ENCODE data around the gene OVOL2. TPM values are rescaled to one million over a fixed set of nuclear protein-coding genes. Genes with fewer than 3 reads are reported as not detected.
A peak's percentile ranks its signal among the peaks of the same experiment; 100 is the strongest.

The OVOL2 gene
- polyA plus RNA-seq, 1 donor = 4.4 TPM

GRCh38 chr20:18019068-18019467, 38.6 kb downstream of the OVOL2 start:
- no peak for DNase-seq
- no peak overlapping the region for H3K27ac ChIP-seq (ENCODE audit: low read length)
- no peaks in the 10 kb centered on the region for H3K4me1 ChIP-seq (ENCODE audit: control insufficient read depth, insufficient read depth, low read length)
- peaks cover 24% of the 10 kb centered on the region for H3K36me3 ChIP-seq (ENCODE audit: control insufficient read depth, insufficient read depth, low read length)
- H3K9me3 ChIP-seq (ENCODE audit: control insufficient read depth, low read depth, low read length) = peaks cover 8% of the 10 kb centered on the region
- H3K4me3 ChIP-seq (ENCODE audit: low read length) = no peak overlapping the region
- no peaks in the 10 kb centered on the region for H3K27me3 ChIP-seq (ENCODE audit: control insufficient read depth, insufficient read depth, low read length)
- no CpG with 5 or more reads among the region's 1 CpG for WGBS (ENCODE audit: insufficient coverage, low lambda C conversion rate)

DNA sequence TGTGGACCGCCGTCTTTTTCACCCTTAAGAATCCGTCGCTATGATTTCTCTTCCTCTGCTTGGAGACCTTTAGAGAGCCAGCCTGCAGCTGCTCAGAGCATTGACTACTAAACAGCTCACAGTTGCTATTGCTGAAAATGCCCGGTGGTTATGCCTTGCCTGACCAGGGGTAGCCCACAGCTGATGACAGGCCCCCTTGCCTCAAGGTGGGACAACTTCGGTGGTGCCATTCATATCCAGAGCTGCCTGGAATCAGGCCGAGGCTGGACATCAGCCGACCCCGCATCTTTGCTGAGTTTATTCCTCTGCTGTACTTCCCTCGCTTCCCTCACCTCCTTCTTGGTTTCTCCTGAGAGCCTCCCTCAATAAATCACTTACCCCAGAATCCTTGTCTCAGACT, 39.6 kb downstream of the OVOL2 start:
- DNase-seq = no peak
- Histone ChIP-seq H3K27ac (ENCODE audit: low read length) (no peak overlapping the region), H3K9me3 (ENCODE audit: control insufficient read depth, low read depth, low read length) (peaks cover 8% of the 10 kb centered on the region), H3K27me3 (ENCODE audit: control insufficient read depth, insufficient read depth, low read length) (no peaks in the 10 kb centered on the region), H3K4me1 (ENCODE audit: control insufficient read depth, insufficient read depth, low read length) (no peaks in the 10 kb centered on the region), H3K36me3 (ENCODE audit: control insufficient read depth, insufficient read depth, low read length) (peaks cover 19% of the 10 kb centered on the region), H3K4me3 (ENCODE audit: low read length) (no peak overlapping the region)
- WGBS (ENCODE audit: insufficient coverage, low lambda C conversion rate) = 100% methylated on average over 3 of the region's 10 CpGs

DNA sequence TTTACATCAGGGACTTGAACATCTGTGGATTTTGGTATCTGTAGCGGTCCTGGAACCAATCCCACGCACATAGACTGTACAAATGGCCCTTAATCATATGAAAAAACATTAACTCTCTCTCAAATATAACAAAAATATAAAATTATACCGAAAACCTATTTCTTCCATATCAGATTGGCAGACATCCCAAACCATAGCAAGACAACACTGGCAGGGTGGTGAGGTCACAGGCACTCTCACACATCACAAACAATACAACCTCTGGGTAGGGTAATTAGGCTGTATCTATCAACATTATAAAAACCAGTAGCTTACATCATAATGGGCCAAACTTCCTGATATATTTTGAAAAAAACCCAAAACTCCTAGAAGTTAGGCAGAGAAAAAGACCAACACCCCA, 40.9 kb downstream of the OVOL2 start:
- no peak for DNase-seq
- Histone ChIP-seq H3K9me3 (ENCODE audit: control insufficient read depth, low read depth, low read length) (no peaks in the 10 kb centered on the region), H3K4me3 (ENCODE audit: low read length) (no peak overlapping the region), H3K4me1 (ENCODE audit: control insufficient read depth, insufficient read depth, low read length) (no peaks in the 10 kb centered on the region), H3K27me3 (ENCODE audit: control insufficient read depth, insufficient read depth, low read length) (no peaks in the 10 kb centered on the region), H3K36me3 (ENCODE audit: control insufficient read depth, insufficient read depth, low read length) (peaks cover 12% of the 10 kb centered on the region), H3K27ac (ENCODE audit: low read length) (no peak overlapping the region)
- no CpG with 5 or more reads among the region's 3 CpGs for WGBS (ENCODE audit: insufficient coverage, low lambda C conversion rate)

GRCh38 chr20:18014411-18014810, 43.3 kb downstream of the OVOL2 start:
- no peaks in the 10 kb centered on the region for H3K27me3 ChIP-seq (ENCODE audit: control insufficient read depth, insufficient read depth, low read length)
- no peak for DNase-seq
- no peaks in the 10 kb centered on the region for H3K36me3 ChIP-seq (ENCODE audit: control insufficient read depth, insufficient read depth, low read length)
- 100% methylated on average over 4 of the region's 6 CpGs for WGBS (ENCODE audit: insufficient coverage, low lambda C conversion rate)
- H3K4me3 ChIP-seq (ENCODE audit: low read length) = no peak overlapping the region
- no peak overlapping the region for H3K27ac ChIP-seq (ENCODE audit: low read length)
- no peaks in the 10 kb centered on the region for H3K4me1 ChIP-seq (ENCODE audit: control insufficient read depth, insufficient read depth, low read length)
- no peaks in the 10 kb centered on the region for H3K9me3 ChIP-seq (ENCODE audit: control insufficient read depth, low read depth, low read length)

- no peak for DNase-seq
- no peaks in the 10 kb centered on the region for H3K36me3 ChIP-seq (ENCODE audit: control insufficient read depth, insufficient read depth, low read length)
- no peak overlapping the region for H3K27ac ChIP-seq (ENCODE audit: low read length)
- no peak overlapping the region for H3K4me3 ChIP-seq (ENCODE audit: low read length)
- no peaks in the 10 kb centered on the region for H3K27me3 ChIP-seq (ENCODE audit: control insufficient read depth, insufficient read depth, low read length)
- H3K9me3 ChIP-seq (ENCODE audit: control insufficient read depth, low read depth, low read length) = no peaks in the 10 kb centered on the region
- no CpG with 5 or more reads among the region's 2 CpGs for WGBS (ENCODE audit: insufficient coverage, low lambda C conversion rate)
- H3K4me1 ChIP-seq (ENCODE audit: control insufficient read depth, insufficient read depth, low read length) = peaks cover 5% of the 10 kb centered on the region
Observed at GRCh38 chr20:18012901-18013300, 44.8 kb downstream of the OVOL2 start.

- 98% methylated on average over 8 of the region's 21 CpGs for WGBS (ENCODE audit: insufficient coverage, low lambda C conversion rate)
- Histone ChIP-seq H3K9me3 (ENCODE audit: control insufficient read depth, low read depth, low read length) (no peaks in the 10 kb centered on the region), H3K36me3 (ENCODE audit: control insufficient read depth, insufficient read depth, low read length) (no peaks in the 10 kb centered on the region), H3K4me1 (ENCODE audit: control insufficient read depth, insufficient read depth, low read length) (peaks cover 5% of the 10 kb centered on the region), H3K27ac (ENCODE audit: low read length) (no peak overlapping the region), H3K27me3 (ENCODE audit: control insufficient read depth, insufficient read depth, low read length) (no peaks in the 10 kb centered on the region), H3K4me3 (ENCODE audit: low read length) (no peak overlapping the region)
- DNase-seq = no peak
Observed at GRCh38 chr20:18011951-18012645, 45.6 kb downstream of the OVOL2 start.

DNA sequence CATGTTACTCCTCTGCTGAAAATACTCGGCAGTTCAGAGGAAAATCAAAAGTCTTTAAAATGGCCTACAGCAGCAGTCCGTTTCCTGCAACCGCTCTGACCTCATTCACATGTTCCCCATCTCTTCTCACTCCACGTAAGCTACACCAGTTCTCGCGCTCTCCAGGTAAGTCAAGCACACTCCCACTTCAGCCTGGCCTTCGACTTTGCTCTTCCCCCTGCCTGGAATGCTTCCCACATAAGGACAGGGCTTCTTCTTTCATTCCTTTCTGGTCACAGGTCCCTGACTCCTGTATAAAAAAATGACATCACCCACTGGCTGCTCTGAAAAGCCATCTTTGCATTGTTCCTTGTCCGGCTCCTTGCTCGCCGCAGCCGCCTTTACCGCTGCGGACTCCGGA, 46.2 kb downstream of the OVOL2 start:
- 100% methylated on average over 7 of the region's 14 CpGs for WGBS (ENCODE audit: insufficient coverage, low lambda C conversion rate)

GRCh38 chr20:18009116-18009515, 48.6 kb downstream of the OVOL2 start:
- H3K9me3 ChIP-seq (ENCODE audit: control insufficient read depth, low read depth, low read length) = no peaks in the 10 kb centered on the region
- H3K36me3 ChIP-seq (ENCODE audit: control insufficient read depth, insufficient read depth, low read length) = no peaks in the 10 kb centered on the region
- H3K4me1 ChIP-seq (ENCODE audit: control insufficient read depth, insufficient read depth, low read length) = peaks cover 11% of the 10 kb centered on the region
- WGBS (ENCODE audit: insufficient coverage, low lambda C conversion rate) = no CpG with 5 or more reads among the region's 7 CpGs
- H3K27me3 ChIP-seq (ENCODE audit: control insufficient read depth, insufficient read depth, low read length) = no peaks in the 10 kb centered on the region
- H3K4me3 ChIP-seq (ENCODE audit: low read length) = no peak overlapping the region
- peak in 1 of 2 donors; percentile 64 for DNase-seq
- peak overlapping the region; percentile 62 for H3K27ac ChIP-seq (ENCODE audit: low read length)

More for the DNA sequence above, 46.2 kb downstream of the OVOL2 start:
- Histone ChIP-seq H3K36me3 (ENCODE audit: control insufficient read depth, insufficient read depth, low read length) (no peaks in the 10 kb centered on the region), H3K4me1 (ENCODE audit: control insufficient read depth, insufficient read depth, low read length) (peaks cover 5% of the 10 kb centered on the region), H3K9me3 (ENCODE audit: control insufficient read depth, low read depth, low read length) (no peaks in the 10 kb centered on the region), H3K4me3 (ENCODE audit: low read length) (no peak overlapping the region), H3K27ac (ENCODE audit: low read length) (no peak overlapping the region), H3K27me3 (ENCODE audit: control insufficient read depth, insufficient read depth, low read length) (no peaks in the 10 kb centered on the region)
- no peak for DNase-seq

- Histone ChIP-seq H3K9me3 (ENCODE audit: control insufficient read depth, low read depth, low read length) (no peaks in the 10 kb centered on the region), H3K4me3 (ENCODE audit: low read length) (no peak overlapping the region), H3K36me3 (ENCODE audit: control insufficient read depth, insufficient read depth, low read length) (no peaks in the 10 kb centered on the region), H3K27ac (ENCODE audit: low read length) (no peak overlapping the region), H3K27me3 (ENCODE audit: control insufficient read depth, insufficient read depth, low read length) (no peaks in the 10 kb centered on the region), H3K4me1 (ENCODE audit: control insufficient read depth, insufficient read depth, low read length) (peaks cover 16% of the 10 kb centered on the region)
- no peak for DNase-seq
- no CpG with 5 or more reads among the region's 19 CpGs for WGBS (ENCODE audit: insufficient coverage, low lambda C conversion rate)
Observed at GRCh38 chr20:18007534-18008292, 50.0 kb downstream of the OVOL2 start.

- Histone ChIP-seq H3K9me3 (ENCODE audit: control insufficient read depth, low read depth, low read length) (no peaks in the 10 kb centered on the region), H3K27ac (ENCODE audit: low read length) (no peak overlapping the region), H3K4me1 (ENCODE audit: control insufficient read depth, insufficient read depth, low read length) (peaks cover 16% of the 10 kb centered on the region), H3K4me3 (ENCODE audit: low read length) (no peak overlapping the region), H3K27me3 (ENCODE audit: control insufficient read depth, insufficient read depth, low read length) (no peaks in the 10 kb centered on the region), H3K36me3 (ENCODE audit: control insufficient read depth, insufficient read depth, low read length) (no peaks in the 10 kb centered on the region)
- WGBS (ENCODE audit: insufficient coverage, low lambda C conversion rate) = 40% methylated on average over 1 of the region's 7 CpGs
- DNase-seq = no peak
Observed at GRCh38 chr20:18006684-18007083, 51.0 kb downstream of the OVOL2 start.
